Chondrocyte (in vitro differentiated cells): Measurements from ENCODE around the gene RPL13. TPM values are rescaled to one million over a fixed set of nuclear protein-coding genes. Genes with fewer than 3 reads are reported as not detected.

Experiments used
- DNase-seq: peaks from one replicate; pipeline ENCODE4 v3.0.0; 2021; ENCODE audit warnings: mixed read lengths, low spot score
- H3K27ac Mint-ChIP-seq: one replicate; pipeline ENCODE4 v1.8.0; 2021; ENCODE audit warnings: mild to moderate bottlenecking, moderate library complexity, mixed read lengths; ENCODE audit not compliant: unreplicated experiment
- H3K27me3 Mint-ChIP-seq: 2 replicates; pipeline ENCODE4 v1.8.0; 2021; ENCODE audit warnings: low read depth, mixed read lengths
- H3K36me3 Mint-ChIP-seq: 2 replicates; pipeline ENCODE4 v1.8.0; 2021; ENCODE audit warnings: low read depth, mixed read lengths
- H3K4me1 Mint-ChIP-seq: 2 replicates; pipeline ENCODE4 v1.8.0; 2021; ENCODE audit warnings: low read depth, mild to moderate bottlenecking, mixed read lengths
- H3K4me3 Mint-ChIP-seq: one replicate; pipeline ENCODE4 v1.8.0; 2021; ENCODE audit warnings: mild to moderate bottlenecking, moderate library complexity, mixed read lengths; ENCODE audit not compliant: unreplicated experiment
- H3K9me3 Mint-ChIP-seq: 2 replicates; pipeline ENCODE4 v1.8.0; 2021; ENCODE audit warnings: low read depth, mixed read lengths
- CTCF ChIP-seq: fragments of 200-600 bp; sonication (generic); IDR thresholded peaks from 2 replicates; pipeline ENCODE4 v1.5.0; 2021; ENCODE audit warnings: antibody characterized with exemption, mild to moderate bottlenecking, moderate library complexity
- total RNA-seq: library from RNA; stranded (reverse); gene quantifications from 3 replicates; pipeline ENCODE4 v1.2.1, GENCODE V29; 2021

RPL13 gene
- total RNA-seq, 1 donor from 2014 or later, result 1,149 TPM

- Mint-ChIP-seq H3K4me1 (peaks cover 3% of the 10 kb centered on the region), H3K4me3 (no peak within 1 kb of the TSS), H3K9me3 (no peaks in the 10 kb centered on the region), H3K27me3 (no peaks in the 10 kb centered on the region), H3K27ac (no peak within 1 kb of the TSS), H3K36me3 (no peaks in the 10 kb centered on the region)
- DNase-seq, result no peak
- TF ChIP-seq CTCF, result no peak
Observed at GRCh38 chr16:89613231-89613953, 52.9 kb downstream of the RPL13 start, which contains the start of gene DPEP1. Gene DPEP1, plus strand, starts transcription at chr16:89613642. Its CDS starts 16,769 bp downstream, at chr16:89630411.

GRCh38 chr16:89613954-89614459 is 53.5 kb downstream of the RPL13 start:
- Mint-ChIP-seq H3K27me3 (no peaks in the 10 kb centered on the region), H3K27ac (no peak overlapping the region), H3K4me3 (no peak overlapping the region), H3K4me1 (peaks cover 3% of the 10 kb centered on the region), H3K9me3 (no peaks in the 10 kb centered on the region), H3K36me3 (no peaks in the 10 kb centered on the region)
- TF ChIP-seq CTCF, result no peak
- DNase-seq, result no peak

Other genes starting within 250 kb of the RPL13 start
- 106 to 185 TPM (median 180 TPM) in 3 replicates for gene ANKRD11, start 70.1 kb upstream of the RPL13 start, total RNA-seq
- gene SPG7, start 52.3 kb upstream of the RPL13 start, total RNA-seq, result 84.6 to 127 TPM (median 87.6 TPM) in 3 replicates
- 15.5 to 41.7 TPM (median 16.3 TPM) in 3 replicates for gene CPNE7, start 15.1 kb downstream of the RPL13 start, total RNA-seq
- not detected in 3 replicates for gene DPEP1, start 53.0 kb downstream of the RPL13 start, total RNA-seq
- 65.3 to 76.8 TPM (median 69.9 TPM) in 3 replicates for gene CHMP1A, start 97.0 kb downstream of the RPL13 start, total RNA-seq
- 8.8 to 12.6 TPM (median 10.3 TPM) in 3 replicates for gene SPATA33, start 97.2 kb downstream of the RPL13 start, total RNA-seq
- gene CDK10, start 126.0 kb downstream of the RPL13 start, total RNA-seq, result 43.7 to 63.0 TPM (median 45.8 TPM) in 3 replicates
- 7.0 to 10.3 TPM (median 9.3 TPM) in 3 replicates for gene SPATA2L, start 141.0 kb downstream of the RPL13 start, total RNA-seq
- gene VPS9D1, start 160.2 kb downstream of the RPL13 start, total RNA-seq, result 20.3 to 26.6 TPM (median 20.4 TPM) in 3 replicates
- gene ZNF276, start 160.9 kb downstream of the RPL13 start, total RNA-seq, result 16.2 to 23.0 TPM (median 17.4 TPM) in 3 replicates